ENCODE measurements around the gene ARHGEF10L. TPM values are rescaled to one million over a fixed set of nuclear protein-coding genes. Genes with fewer than 3 reads are reported as not detected.
"Not testable (repeated sequence)": the region's sequence is repeated elsewhere in the genome, so short reads cannot be mapped to it uniquely, and the experiment has no call there.

ARHGEF10L gene
- total RNA-seq, 6 experiments from 2014 or later = 11.1 to 29.0 (median 26.7) TPM

DNA sequence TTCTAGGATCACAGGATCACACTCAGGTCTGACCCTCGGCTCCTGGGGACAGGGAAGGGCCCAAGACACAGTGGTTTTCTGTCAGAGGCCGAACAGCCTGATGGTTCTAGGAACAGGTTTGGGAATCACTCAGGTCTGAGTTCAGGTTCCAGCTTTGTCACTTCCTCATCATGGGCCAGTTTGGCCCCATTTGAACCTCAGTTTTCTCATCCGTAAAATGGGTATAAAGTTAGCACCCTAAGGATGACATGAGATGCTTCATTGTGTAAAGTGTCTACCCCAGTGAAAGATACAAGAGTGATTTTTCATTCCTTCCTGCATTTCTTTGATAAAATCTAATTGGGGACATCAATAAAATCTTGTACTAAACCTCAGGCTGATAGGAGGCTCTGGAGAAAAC, 204.4 kb downstream of the ARHGEF10L start:
- no peak for TF ChIP-seq CTCF (IDR thresholded peaks at IDR 0.05)
- Mint-ChIP-seq H3K4me3 (no peak overlapping the region), H3K27me3 (ENCODE audit: insufficient read depth) (peaks cover 24% of the 10 kb centered on the region), H3K9me3 (no peaks in the 10 kb centered on the region), H3K4me1 (ENCODE audit: low read depth) (peaks cover 14% of the 10 kb centered on the region), H3K36me3 (ENCODE audit: low read depth) (no peaks in the 10 kb centered on the region), H3K27ac (no peak overlapping the region)
- no peak for DNase-seq

DNA sequence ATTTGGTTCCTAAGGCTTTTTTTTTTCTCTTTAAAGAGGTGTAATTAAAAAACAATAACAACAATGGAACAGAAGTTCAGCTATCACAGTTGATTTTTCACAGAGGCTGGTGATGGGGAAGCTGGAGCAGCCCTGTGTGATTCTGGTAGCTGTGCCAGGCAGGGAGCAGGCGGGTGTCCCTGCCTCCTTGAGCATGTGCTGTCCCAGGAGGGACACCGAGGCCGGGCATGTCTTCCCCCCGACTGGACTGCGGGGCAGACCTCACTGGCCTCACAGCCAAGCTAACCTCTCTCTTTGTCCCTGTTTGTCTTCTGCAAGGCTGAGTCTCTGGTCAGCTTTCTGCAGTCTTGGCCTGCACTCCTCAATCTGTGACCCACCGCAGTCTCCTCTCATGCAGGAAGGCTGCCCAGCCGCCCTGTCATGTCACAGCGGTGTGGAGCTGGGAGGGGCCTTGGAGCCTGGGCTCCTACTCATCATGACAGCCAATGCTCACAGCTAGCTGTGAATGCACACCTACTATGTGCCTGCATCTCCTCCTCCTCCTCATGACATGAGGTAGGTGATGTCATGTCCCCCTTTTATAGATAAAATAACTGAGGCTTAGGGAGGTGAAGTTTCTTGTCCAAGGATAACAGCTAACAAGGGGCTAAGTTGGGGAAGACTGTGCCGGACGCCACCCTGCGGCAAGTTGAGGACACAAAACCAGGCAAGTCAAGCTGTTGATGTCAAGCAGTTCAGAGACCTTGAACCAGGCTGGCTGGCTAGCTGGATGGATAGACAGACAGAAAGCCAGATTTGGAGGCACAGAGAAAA, 205.4 kb downstream of the ARHGEF10L start:
- DNase-seq = no peak
- Mint-ChIP-seq H3K27me3 (ENCODE audit: insufficient read depth) (peaks cover 20% of the 10 kb centered on the region), H3K36me3 (ENCODE audit: low read depth) (no peaks in the 10 kb centered on the region), H3K4me3 (no peak overlapping the region), H3K27ac (no peak overlapping the region), H3K9me3 (no peaks in the 10 kb centered on the region), H3K4me1 (ENCODE audit: low read depth) (peaks cover 14% of the 10 kb centered on the region)
- no peak for TF ChIP-seq CTCF (IDR thresholded peaks at IDR 0.05)

DNA sequence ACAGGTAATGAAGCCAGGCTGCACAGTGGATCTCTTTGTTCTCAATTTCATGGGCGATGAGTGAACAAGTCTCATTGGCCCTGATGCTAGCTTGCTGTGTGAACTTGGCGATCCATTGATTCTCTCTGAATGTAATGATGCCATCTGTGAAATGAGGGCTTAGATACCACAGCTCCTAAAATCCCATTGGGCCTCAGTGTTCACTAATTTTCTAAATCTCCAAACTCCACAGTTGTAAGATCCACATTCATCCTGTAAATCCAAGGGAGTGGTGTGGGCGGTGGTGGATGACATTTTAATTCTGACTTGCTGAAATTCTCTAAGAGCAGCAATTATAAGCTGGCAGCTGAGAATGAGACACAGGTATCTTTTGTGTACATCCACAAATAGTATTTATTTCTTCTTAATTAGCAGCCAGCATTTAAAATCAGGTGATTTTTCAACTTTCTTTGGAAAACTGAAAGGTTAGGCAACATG, 206.0 kb downstream of the ARHGEF10L start:
- TF ChIP-seq CTCF (IDR thresholded peaks at IDR 0.05) = no peak
- no peaks in the 10 kb centered on the region for H3K36me3 Mint-ChIP-seq (ENCODE audit: low read depth)
- no peak overlapping the region for H3K27ac Mint-ChIP-seq
- peaks cover 14% of the 10 kb centered on the region for H3K4me1 Mint-ChIP-seq (ENCODE audit: low read depth)
- no peak for DNase-seq
- H3K27me3 Mint-ChIP-seq (ENCODE audit: insufficient read depth) = peaks cover 18% of the 10 kb centered on the region
- H3K4me3 Mint-ChIP-seq = no peak overlapping the region
- H3K9me3 Mint-ChIP-seq = no peaks in the 10 kb centered on the region

DNA sequence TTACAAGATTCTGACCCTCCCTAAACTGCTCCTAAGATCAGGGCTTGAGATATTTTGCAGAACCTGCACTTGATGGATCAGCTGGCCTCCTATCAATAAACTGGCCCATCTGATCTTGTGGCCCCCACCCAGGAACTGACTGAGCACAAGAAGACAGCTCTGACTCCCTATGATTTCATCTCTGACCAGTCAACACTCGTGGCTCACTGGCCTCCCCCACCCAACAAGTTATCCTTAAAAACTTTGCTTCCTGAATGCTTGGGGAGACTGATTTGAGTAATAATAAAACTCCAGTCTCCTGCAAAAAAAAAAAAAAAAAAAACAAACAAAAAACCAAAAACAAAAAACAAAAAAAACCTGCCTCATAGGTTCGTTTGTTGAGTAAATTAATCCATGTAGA, 206.8 kb downstream of the ARHGEF10L start:
- not testable (repeated sequence) for DNase-seq; H3K4me3 Mint-ChIP-seq; H3K9me3 Mint-ChIP-seq; H3K27ac Mint-ChIP-seq; H3K36me3 Mint-ChIP-seq (ENCODE audit: low read depth)
- peaks cover 14% of the 10 kb centered on the region for H3K4me1 Mint-ChIP-seq (ENCODE audit: low read depth)
- peaks cover 15% of the 10 kb centered on the region; the same call in 1 of the 2 replicates for H3K27me3 Mint-ChIP-seq (ENCODE audit: insufficient read depth)

DNA sequence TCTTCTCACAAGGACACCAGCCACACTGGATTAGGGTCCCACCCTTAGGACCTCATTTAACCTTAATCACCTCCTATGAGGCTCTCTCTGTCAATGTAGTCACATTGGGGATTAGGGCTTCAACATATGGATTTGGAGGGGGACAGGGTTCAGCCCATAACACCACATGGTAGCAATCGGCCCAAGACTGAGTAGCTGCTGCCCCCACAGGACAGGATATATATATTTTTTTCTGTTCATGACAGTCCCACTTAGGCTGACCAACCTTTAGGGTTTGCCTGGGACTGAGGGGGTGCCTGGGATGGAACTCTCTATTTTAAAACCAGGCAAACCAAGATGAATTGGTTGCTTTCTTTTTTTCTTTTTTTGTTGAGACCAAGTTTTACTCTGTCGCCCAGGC, 207.4 kb downstream of the ARHGEF10L start:
- H3K4me1 Mint-ChIP-seq (ENCODE audit: low read depth) = peaks cover 14% of the 10 kb centered on the region

More for the DNA sequence above, 207.4 kb downstream of the ARHGEF10L start:
- H3K4me3 Mint-ChIP-seq = no peak overlapping the region
- H3K27me3 Mint-ChIP-seq (ENCODE audit: insufficient read depth) = peaks cover 12% of the 10 kb centered on the region; the same call in 1 of the 2 replicates
- no peak overlapping the region for H3K27ac Mint-ChIP-seq
- H3K36me3 Mint-ChIP-seq (ENCODE audit: low read depth) = no peaks in the 10 kb centered on the region
- TF ChIP-seq CTCF (IDR thresholded peaks at IDR 0.05) = no peak
- H3K9me3 Mint-ChIP-seq = no peaks in the 10 kb centered on the region
- no peak for DNase-seq

Other genes with a start within 250 kb of the ARHGEF10L start
- not detected for gene PADI4, start 231.5 kb upstream of the ARHGEF10L start, total RNA-seq (2021; fragmentation: NEBNext Ultra II Directional; extraction: Animal tissue kit (Norgen Biotek cat#: 25700))
- not detected for gene PADI6, start 167.5 kb upstream of the ARHGEF10L start, total RNA-seq (2021; fragmentation: NEBNext Ultra II Directional; extraction: Animal tissue kit (Norgen Biotek cat#: 25700))
- 10 to 100 TPM; 36.0 to 43.8 (median 38.0) TPM for gene RCC2, start 100.0 kb upstream of the ARHGEF10L start, total RNA-seq (2021; fragmentation: NEBNext Ultra II Directional; extraction: Animal tissue kit (Norgen Biotek cat#: 25700))
- under 1 TPM in 2 of 6 experiments, not detected in 4; 0.12 to 0.14 TPM for gene ACTL8, start 215.6 kb downstream of the ARHGEF10L start, total RNA-seq (2021; fragmentation: NEBNext Ultra II Directional; extraction: Animal tissue kit (Norgen Biotek cat#: 25700))

Data from HFFc6 (cell line).